Fibroblast of the aortic adventitia (primary cell): ENCODE measurements around the gene ITM2B. TPM values are rescaled to one million over a fixed set of nuclear protein-coding genes. Genes with fewer than 3 reads are reported as not detected.
A peak's percentile ranks its signal among the peaks of the same experiment; 100 is the strongest.
"Not testable (repeated sequence)": the region's sequence is repeated elsewhere in the genome, so short reads cannot be mapped to it uniquely, and the experiment has no call there.

Experiments
- DNase-seq: peaks from one replicate; pipeline ENCODE4 v3.0.0-alpha.2; 2010; ENCODE audit warnings: low read depth
- H3K4me3 ChIP-seq: 2 replicates; pipeline ENCODE4 v1.5.1; 2011; ENCODE audit warnings: low read depth, mild to moderate bottlenecking, control low read depth, low read length, moderate library complexity
- total RNA-seq: library from RNA; depleted of rRNA; stranded (reverse); fragments of >200 nt; gene quantifications from 2 replicates; pipeline ENCODE4 v1.2.3, GENCODE V29; 2012; ENCODE audit warnings: low replicate concordance
- TF ChIP-seq, protein P1 (sequence below): IDR thresholded peaks from 2 replicates; pipeline ENCODE4 v1.5.1; 2011; ENCODE audit warnings: mild to moderate bottlenecking, low read length, control low read depth, inconsistent platforms; ENCODE audit not compliant: insufficient read depth

ITM2B gene
- total RNA-seq, 1 donor, result 414 TPM

DNA sequence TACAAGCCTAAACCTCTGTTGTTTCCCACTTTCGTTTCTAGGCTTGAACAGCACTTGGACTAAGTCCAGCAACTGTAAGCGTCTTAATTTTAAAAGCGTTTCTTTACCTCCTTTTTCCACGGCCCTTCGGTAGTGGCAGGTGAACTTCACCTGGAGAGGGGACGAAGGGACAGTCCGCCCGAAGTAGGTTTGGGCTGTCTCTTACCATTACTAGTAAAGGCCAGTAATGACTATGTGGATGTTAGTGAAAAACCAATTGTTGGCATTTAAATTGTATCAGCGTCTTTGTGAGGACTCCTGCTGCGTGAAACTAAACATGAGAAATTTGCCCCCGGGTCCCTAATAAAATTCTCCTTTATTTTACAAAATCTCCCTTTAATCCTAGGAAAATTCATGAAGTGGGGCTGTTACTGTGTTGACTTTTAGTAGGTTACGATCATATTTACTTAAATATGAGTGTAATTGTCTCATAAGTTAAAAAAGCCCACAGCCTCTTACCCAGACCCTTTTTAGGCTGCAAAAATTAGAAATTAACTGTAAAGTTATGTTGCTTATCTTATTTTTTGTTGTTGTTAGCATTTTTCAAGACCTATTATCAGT is 983 bp downstream of the ITM2B start:
- H3K4me3 ChIP-seq, result peak overlapping the region; percentile 98
- TF ChIP-seq, protein P1, sequence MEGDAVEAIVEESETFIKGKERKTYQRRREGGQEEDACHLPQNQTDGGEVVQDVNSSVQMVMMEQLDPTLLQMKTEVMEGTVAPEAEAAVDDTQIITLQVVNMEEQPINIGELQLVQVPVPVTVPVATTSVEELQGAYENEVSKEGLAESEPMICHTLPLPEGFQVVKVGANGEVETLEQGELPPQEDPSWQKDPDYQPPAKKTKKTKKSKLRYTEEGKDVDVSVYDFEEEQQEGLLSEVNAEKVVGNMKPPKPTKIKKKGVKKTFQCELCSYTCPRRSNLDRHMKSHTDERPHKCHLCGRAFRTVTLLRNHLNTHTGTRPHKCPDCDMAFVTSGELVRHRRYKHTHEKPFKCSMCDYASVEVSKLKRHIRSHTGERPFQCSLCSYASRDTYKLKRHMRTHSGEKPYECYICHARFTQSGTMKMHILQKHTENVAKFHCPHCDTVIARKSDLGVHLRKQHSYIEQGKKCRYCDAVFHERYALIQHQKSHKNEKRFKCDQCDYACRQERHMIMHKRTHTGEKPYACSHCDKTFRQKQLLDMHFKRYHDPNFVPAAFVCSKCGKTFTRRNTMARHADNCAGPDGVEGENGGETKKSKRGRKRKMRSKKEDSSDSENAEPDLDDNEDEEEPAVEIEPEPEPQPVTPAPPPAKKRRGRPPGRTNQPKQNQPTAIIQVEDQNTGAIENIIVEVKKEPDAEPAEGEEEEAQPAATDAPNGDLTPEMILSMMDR, result no peak
- DNase-seq, result peak; percentile 78

DNA sequence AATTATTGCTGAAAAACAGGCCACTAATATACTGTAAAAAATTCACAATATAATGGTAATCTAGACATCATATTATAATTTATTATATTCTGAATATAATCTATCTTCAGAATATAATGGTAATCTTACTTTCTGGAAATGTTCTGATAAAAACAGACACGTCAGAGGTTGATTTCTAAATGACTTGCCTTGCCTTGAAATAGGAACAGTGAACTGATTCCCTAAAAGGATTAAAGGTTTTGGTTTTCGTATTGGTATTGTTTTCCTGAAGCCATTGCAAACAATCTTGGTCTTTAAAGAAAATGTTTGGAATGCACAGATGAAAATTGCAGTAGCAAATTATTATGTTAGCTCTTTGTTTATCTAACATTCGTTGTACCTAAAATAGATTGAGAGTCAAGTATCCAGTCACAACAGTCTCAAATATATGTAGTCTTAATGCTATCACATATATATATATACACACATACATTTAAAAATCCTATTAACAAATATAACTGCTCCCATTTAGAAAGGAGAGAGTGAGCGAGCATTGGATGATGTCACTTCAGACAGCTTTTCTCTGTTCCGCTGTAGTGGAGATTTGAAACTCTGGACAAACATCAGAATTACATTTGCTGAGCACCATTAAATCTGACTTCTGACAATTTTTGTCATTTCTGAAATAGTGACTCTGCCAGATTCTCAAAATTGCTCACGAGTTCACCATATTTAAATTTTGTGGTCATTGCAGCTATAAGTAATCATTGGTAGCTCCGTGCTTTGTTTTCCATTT is 1.7 kb downstream of the ITM2B start:
- TF ChIP-seq, protein P1, result no peak
- peak; percentile 51 for DNase-seq

DNA sequence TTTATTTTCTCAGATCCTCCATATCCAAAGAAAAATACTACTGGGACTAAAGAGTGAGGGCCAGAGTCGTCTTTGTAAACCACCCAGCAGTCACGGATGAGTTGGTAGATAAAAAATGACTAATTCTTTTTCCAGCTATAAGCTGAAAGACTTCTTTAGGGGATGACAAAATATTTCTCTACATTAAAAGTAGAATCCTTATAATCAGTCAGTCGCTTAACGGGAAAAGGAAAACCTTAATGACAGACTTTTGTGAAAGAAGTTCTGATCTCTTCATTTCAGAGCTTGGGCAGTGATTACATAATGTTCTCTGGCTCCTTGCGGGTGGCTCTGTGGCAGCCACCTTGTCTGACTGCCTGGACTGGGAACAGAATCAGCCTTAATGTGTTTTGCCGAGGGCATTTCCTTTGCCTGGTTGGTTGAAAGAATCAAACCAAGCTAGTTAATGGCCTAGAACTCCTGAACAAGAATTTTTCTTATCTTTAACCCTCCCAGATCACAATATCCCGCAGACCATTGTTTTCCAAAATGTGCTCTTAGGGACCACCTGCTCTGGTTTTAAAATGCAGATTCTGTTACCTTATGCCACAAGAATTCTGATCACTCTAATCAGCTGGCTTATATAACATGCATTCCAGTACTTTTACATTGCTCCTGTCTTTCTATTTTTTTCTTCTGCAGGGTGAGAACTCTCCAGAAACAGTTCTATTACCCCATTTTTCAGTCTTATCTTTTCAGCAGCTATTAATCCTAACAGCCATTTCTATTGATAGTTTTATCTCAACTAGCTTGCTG is 2.5 kb downstream of the ITM2B start:
- TF ChIP-seq, protein P1, result no peak
- H3K4me3 ChIP-seq, result peak overlapping the region; percentile 98
- DNase-seq, result peak; percentile 49

More for the DNA sequence above, 1.7 kb downstream of the ITM2B start:
- peak overlapping the region; percentile 98 for H3K4me3 ChIP-seq

DNA sequence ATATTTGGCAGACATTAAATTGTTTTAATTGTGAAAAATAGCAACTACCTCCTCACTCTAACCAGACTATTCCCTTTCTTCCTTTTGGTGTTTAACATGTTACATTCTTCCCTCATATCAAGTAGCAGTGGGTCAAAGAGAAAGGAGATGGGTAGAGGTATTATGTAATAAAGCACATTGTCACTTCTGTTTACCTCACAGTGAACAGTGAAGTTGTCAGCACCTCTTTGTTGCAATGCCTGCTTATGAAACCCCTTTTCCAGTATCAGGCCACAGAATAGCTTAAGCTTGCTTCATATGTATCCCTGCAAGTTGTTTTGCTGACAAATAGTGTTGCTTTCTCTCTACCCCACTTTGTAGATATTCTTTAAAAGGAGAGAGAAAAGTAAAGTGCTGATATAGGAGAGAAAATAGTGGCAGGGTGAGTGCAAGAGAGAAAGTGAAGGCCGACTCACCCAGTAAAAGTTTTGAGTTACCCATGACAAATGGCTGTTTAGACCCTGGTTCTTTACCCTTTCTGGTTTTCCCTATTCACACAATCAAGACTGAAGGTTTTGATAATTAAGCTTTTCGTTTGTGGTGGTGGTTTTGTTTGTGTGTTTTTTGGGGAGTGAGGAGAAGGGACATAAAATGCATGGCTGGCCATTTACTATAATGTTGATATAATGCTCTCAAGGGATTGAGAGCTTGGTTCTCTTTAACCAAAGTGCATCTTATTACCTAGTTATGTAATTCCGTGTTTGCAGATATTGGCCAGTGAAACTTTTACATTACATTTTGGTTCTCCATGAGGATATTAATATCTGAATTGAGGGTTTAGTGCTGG is 3.7 kb downstream of the ITM2B start:
- peak overlapping the region; percentile 26 for H3K4me3 ChIP-seq
- TF ChIP-seq, protein P1, result no peak
- DNase-seq, result peak; percentile 56

DNA sequence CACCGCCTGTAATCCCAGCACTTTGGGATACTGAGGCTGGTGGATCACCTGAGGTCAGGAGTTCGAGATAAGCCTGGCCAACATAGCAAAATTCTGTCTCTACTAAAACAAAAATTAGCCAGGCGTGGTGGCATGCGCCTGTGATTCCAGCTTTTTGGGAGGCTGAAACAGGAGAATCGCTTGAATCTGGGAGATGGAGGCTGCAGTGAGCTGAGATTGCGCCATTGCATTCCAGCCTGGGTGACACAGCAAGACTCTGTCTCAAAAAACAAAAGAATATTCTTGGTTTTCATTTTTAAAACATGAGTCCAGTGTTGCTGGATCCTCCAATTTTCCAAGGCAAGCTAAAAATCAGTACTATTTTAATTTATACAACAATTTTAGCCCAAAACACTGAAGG is 6.4 kb downstream of the ITM2B start:
- not testable (repeated sequence) for DNase-seq, H3K4me3 ChIP-seq

DNA sequence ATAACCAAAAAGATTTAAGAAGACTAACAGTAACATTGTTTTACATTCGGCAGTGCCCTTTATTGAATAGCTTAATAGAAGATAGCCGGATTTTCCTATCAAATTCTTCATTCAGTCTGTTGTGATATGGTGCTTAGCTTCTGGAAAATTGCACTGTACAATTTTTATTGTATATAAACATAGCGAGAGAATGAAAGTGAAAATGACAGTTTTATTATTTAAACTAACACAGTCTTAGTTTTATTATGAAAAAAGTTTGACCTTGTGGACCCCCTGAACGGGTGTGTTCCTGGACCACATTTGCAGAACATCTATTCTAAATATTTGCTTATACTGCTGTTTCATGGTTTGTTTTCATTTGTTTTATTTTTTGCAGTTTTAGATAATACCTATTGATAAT is 8.6 kb downstream of the ITM2B start:
- TF ChIP-seq, protein P1, result no peak
- no peak overlapping the region for H3K4me3 ChIP-seq
- DNase-seq, result no peak
